HG03103 (cell line): Measurements from ENCODE around the gene LNX2.
A peak's percentile ranks its signal among the peaks of the same experiment; 100 is the strongest.

Source experiments
- ATAC-seq: cut with Tn5 transposase; IDR thresholded peaks from one replicate; pipeline ENCODE4 v1.9.1; 2021; ENCODE audit warnings: low read depth; ENCODE audit not compliant: unreplicated experiment

Gene LNX2

GRCh38 chr13:27620377-27621115 is at the start of gene LNX2:
TSS of gene LNX2 (minus strand) at chr13:27620529. CDS start at chr13:27581703, 38,826 bp downstream.
- peak; percentile 84 for ATAC-seq

GRCh38 chr13:27667946-27668345 is 47.6 kb upstream of the LNX2 start:
- no peak for ATAC-seq

- no peak for ATAC-seq
Observed at GRCh38 chr13:27666951-27667350, 46.6 kb upstream of the LNX2 start.

- no peak for ATAC-seq
Observed at GRCh38 chr13:27665761-27666160, 45.4 kb upstream of the LNX2 start.

GRCh38 chr13:27665333-27665732 is 45.0 kb upstream of the LNX2 start:
- no peak for ATAC-seq

GRCh38 chr13:27663947-27664346 is 43.6 kb upstream of the LNX2 start:
- no peak for ATAC-seq

- no peak for ATAC-seq
Observed at GRCh38 chr13:27662738-27663470, 42.6 kb upstream of the LNX2 start.

- ATAC-seq, result no peak
Observed at GRCh38 chr13:27661017-27661416, 40.7 kb upstream of the LNX2 start.

GRCh38 chr13:27660511-27660910 is 40.2 kb upstream of the LNX2 start:
- ATAC-seq, result no peak

- no peak for ATAC-seq
Observed at GRCh38 chr13:27659145-27659865, 39.0 kb upstream of the LNX2 start.

GRCh38 chr13:27658546-27658945 is 38.2 kb upstream of the LNX2 start:
- no peak for ATAC-seq

GRCh38 chr13:27657724-27658123 is 37.4 kb upstream of the LNX2 start:
- ATAC-seq, result no peak

- no peak for ATAC-seq
Observed at GRCh38 chr13:27654816-27655215, 34.5 kb upstream of the LNX2 start.

GRCh38 chr13:27654059-27654458 is 33.7 kb upstream of the LNX2 start:
- no peak for ATAC-seq

- no peak for ATAC-seq
Observed at GRCh38 chr13:27650312-27650711, 30.0 kb upstream of the LNX2 start.

- no peak for ATAC-seq
Observed at GRCh38 chr13:27644302-27644701, 24.0 kb upstream of the LNX2 start.

- ATAC-seq, result no peak
Observed at GRCh38 chr13:27643334-27644132, 23.2 kb upstream of the LNX2 start.

GRCh38 chr13:27641711-27642502 is 21.6 kb upstream of the LNX2 start:
- ATAC-seq, result no peak

GRCh38 chr13:27639186-27639585 is 18.9 kb upstream of the LNX2 start:
- no peak for ATAC-seq

GRCh38 chr13:27638521-27638920 is 18.2 kb upstream of the LNX2 start:
- ATAC-seq, result no peak
